WI38 (cell line): ENCODE measurements around the gene ELAC1.

Experiments used
- H3K4me3 ChIP-seq: 2 replicates; pipeline ENCODE4 v1.5.1; 2011; ENCODE audit warnings: low read depth, mild to moderate bottlenecking, control low read depth, low read length
- CTCF ChIP-seq: IDR thresholded peaks from 2 replicates; pipeline ENCODE4 v1.5.1; 2012; ENCODE audit warnings: low read depth, mild to moderate bottlenecking, control low read depth, low read length

The ELAC1 gene

GRCh38 chr18:50949185-50949584, 18.7 kb upstream of the ELAC1 start:
- TF ChIP-seq CTCF, result no peak
- H3K4me3 ChIP-seq, result no peak overlapping the region

DNA sequence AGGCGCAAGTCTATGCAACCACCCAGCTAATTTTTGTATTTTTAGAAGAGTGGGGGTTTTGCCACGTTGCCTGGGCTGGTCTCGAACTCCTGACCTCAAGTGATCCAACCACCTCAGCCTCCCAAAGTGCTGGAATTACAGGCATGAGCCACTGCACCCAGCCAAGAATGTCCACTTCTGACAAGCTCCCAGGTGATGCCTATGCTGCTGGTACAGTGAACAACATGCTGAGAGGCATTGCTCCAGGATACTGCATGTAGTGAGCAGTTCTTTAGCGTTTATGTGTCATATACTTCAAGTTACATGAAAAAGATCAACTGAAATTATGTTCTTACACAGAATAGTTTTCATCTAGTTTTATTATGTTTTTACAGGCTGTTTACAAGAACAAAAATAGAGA, 17.2 kb upstream of the ELAC1 start:
- no peak overlapping the region for H3K4me3 ChIP-seq
- TF ChIP-seq CTCF, result no peak

- H3K4me3 ChIP-seq, result no peak overlapping the region
- TF ChIP-seq CTCF, result no peak
These were observed 14.0 kb upstream of the ELAC1 start for GRCh38 chr18:50953822-50954221.

GRCh38 chr18:50955253-50955652, 12.6 kb upstream of the ELAC1 start:
- no peak for TF ChIP-seq CTCF
- H3K4me3 ChIP-seq, result no peak overlapping the region

GRCh38 chr18:50956116-50956515, 11.7 kb upstream of the ELAC1 start:
- TF ChIP-seq CTCF, result no peak
- no peak overlapping the region for H3K4me3 ChIP-seq

GRCh38 chr18:50961974-50962373, 5.9 kb upstream of the ELAC1 start:
- no peak overlapping the region for H3K4me3 ChIP-seq
- no peak for TF ChIP-seq CTCF

GRCh38 chr18:50969448-50969847, 1.6 kb downstream of the ELAC1 start:
- no peak for TF ChIP-seq CTCF
- H3K4me3 ChIP-seq, result peak overlapping the region; percentile 85; the same call in 1 of the 2 replicates
